OCI-LY3 (cell line): Measurements from ENCODE around the gene METTL16.

ENCODE experiments used
- EZH2phosphoT487 ChIP-seq: fragments of 200-600 bp; shearing (Covaris generic); IDR thresholded peaks from 2 replicates; pipeline ENCODE4 v1.6.1; 2018; ENCODE audit warnings: antibody characterized with exemption, mixed run types, low read depth
- TF ChIP-seq, protein P1 (sequence below): fragments of 200-600, 300-600 bp; sonication (generic); IDR thresholded peaks from 2 replicates; pipeline ENCODE4 v1.5.1; 2014; ENCODE audit warnings: antibody characterized with exemption, low read length, low read depth

DNA sequence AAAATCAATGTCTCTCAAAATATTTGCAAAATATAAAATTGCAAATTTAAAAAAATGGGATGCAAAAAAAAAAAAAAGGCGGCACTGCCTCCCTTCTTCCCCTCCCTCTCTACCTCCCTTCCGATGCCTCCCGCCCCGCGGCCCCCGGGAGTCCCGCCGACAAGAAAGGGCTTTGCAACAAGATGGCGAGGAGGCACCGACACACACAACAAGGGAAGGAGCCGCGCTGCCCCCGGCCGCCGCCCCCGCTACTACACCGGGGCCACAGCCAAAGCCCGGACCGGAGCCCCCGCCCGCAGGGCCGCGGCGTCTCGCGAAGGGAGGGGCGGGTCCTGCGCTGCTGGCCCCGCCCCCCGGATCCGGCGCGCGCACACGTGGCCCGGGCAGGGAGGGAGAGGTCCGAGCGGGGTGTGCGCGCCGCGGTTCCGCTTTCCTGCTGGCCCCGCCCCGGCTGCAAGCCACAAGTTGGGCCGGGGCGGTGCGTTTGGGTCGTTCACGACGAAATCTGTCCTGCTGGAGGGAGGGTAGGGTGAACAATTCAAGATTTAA, 110.7 kb downstream of the METTL16 start, which contains the start of gene MNT:
- TF ChIP-seq, protein P1, sequence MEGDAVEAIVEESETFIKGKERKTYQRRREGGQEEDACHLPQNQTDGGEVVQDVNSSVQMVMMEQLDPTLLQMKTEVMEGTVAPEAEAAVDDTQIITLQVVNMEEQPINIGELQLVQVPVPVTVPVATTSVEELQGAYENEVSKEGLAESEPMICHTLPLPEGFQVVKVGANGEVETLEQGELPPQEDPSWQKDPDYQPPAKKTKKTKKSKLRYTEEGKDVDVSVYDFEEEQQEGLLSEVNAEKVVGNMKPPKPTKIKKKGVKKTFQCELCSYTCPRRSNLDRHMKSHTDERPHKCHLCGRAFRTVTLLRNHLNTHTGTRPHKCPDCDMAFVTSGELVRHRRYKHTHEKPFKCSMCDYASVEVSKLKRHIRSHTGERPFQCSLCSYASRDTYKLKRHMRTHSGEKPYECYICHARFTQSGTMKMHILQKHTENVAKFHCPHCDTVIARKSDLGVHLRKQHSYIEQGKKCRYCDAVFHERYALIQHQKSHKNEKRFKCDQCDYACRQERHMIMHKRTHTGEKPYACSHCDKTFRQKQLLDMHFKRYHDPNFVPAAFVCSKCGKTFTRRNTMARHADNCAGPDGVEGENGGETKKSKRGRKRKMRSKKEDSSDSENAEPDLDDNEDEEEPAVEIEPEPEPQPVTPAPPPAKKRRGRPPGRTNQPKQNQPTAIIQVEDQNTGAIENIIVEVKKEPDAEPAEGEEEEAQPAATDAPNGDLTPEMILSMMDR, result no peak
- no peak for TF ChIP-seq EZH2phosphoT487
